Suprapubic skin (tissue), 3 donors: ENCODE results near the gene ZNF276.

Source experiments
- CTCF ChIP-seq, 2 donors: fragments of 200-600 bp in 1 of 2; fragments of 450-650 bp in 1 of 2; sonication (generic) in 1 of 2; IDR thresholded peaks; one replicate each; pipeline ENCODE4 v1.5.1; 2016 to 2019; ENCODE audit warnings: antibody characterized with exemption in 2 of 2, mild to moderate bottlenecking in 1 of 2, moderate library complexity in 1 of 2
- POLR2A ChIP-seq, 2 donors: fragments of 450-650 bp; IDR thresholded peaks; one replicate each; pipeline ENCODE4 v1.6.1; 2017; ENCODE audit warnings: antibody characterized with exemption in 2 of 2, mild to moderate bottlenecking in 2 of 2, moderate library complexity in 2 of 2

GRCh38 chr16:89785523-89786155 lies 64.3 kb downstream of the ZNF276 start:
- TF ChIP-seq CTCF (IDR thresholded peaks at IDR 0.05) (no peak), POLR2A (IDR thresholded peaks at IDR 0.05) (no peak)
